AG04449 (cell line): ENCODE data around the gene E2F4.

Source experiments
- CTCF ChIA-PET: fragments of 350-600 bp; formaldehyde crosslinking; extraction: SDS; loops from one replicate; lab custom pipeline; 2021; ENCODE audit warnings: antibody characterized with exemption; lab: Yijun Ruan, JAX
- POLR2A ChIA-PET: fragments of 400-600, 350-600 bp; formaldehyde crosslinking; extraction: SDS; loops from one replicate; lab custom pipeline; 2020; ENCODE audit warnings: antibody characterized with exemption, inconsistent platforms; lab: Yijun Ruan, JAX
- DNase-seq: peaks from one replicate; pipeline ENCODE4 v3.0.0-alpha.2; 2010; ENCODE audit warnings: low read depth, low spot score
- H3K4me3 ChIP-seq: 2 replicates; pipeline ENCODE4 v1.5.1; 2011; ENCODE audit warnings: low read depth, mild to moderate bottlenecking, control low read depth, low read length
- CTCF ChIP-seq: IDR thresholded peaks from one replicate; pipeline ENCODE4 v1.5.1; 2011; ENCODE audit warnings: mild to moderate bottlenecking, moderate library complexity, low read length, control low read depth, inconsistent platforms; ENCODE audit not compliant: insufficient read depth; ENCODE audit errors: missing control alignments

The E2F4 gene

GRCh38 chr16:67163164-67163998 is 28.6 kb upstream of the E2F4 start:
- peak overlapping the region; percentile 42 for H3K4me3 ChIP-seq
- DNase-seq = no peak
- TF ChIP-seq CTCF = no peak
- ChIA-PET POLR2A (interaction anchor here (0.9 to 1.3 kb wide), 2 partner anchors 62 to 156 kb away, joined by 3 read pairs; no protein-coding TSS in a partner anchor), CTCF (interaction anchor here (0.9 to 13.2 kb wide), 9 partner anchors 8 to 268 kb away, joined by 3 to 241 read pairs (median 4); partner anchors contain the start of gene MATCAP1)

GRCh38 chr16:67163999-67164558 is 27.9 kb upstream of the E2F4 start:
- no peak for DNase-seq
- H3K4me3 ChIP-seq = peak overlapping the region; percentile 42
- no peak for TF ChIP-seq CTCF
- ChIA-PET CTCF (interaction anchor here (0.9 to 7.6 kb wide), 4 partner anchors 9 to 192 kb away, joined by 3 to 54 read pairs (median 5); no protein-coding TSS in a partner anchor), POLR2A (interaction anchor here (1.3 kb wide), 1 partner anchor 157 kb away, joined by 3 read pairs; no protein-coding TSS in a partner anchor)

GRCh38 chr16:67164599-67165061 is 27.3 kb upstream of the E2F4 start, which contains the start of gene HSF4:
TSS of gene HSF4 (plus strand) at chr16:67164745. CDS start at chr16:67164812, 67 bp downstream.
- TF ChIP-seq CTCF = no peak
- CTCF ChIA-PET = interaction anchor here (1.1 to 7.6 kb wide), 2 partner anchors 10 to 21 kb away, joined by 5 to 54 read pairs; no protein-coding TSS in a partner anchor
- no peak for DNase-seq
- peak within 1 kb of the TSS; percentile 42 for H3K4me3 ChIP-seq
- POLR2A ChIA-PET = interaction anchor here (1.3 kb wide), 1 partner anchor 157 kb away, joined by 3 read pairs; no protein-coding TSS in a partner anchor

GRCh38 chr16:67165121-67166078 is 26.6 kb upstream of the E2F4 start:
- DNase-seq = no peak
- no peak overlapping the region for H3K4me3 ChIP-seq
- no peak for TF ChIP-seq CTCF
- ChIA-PET CTCF (interaction anchor here (0.8 to 7.6 kb wide), 3 partner anchors 11 to 147 kb away, joined by 3 to 54 read pairs (median 5); no protein-coding TSS in a partner anchor), POLR2A (no interaction called here)

GRCh38 chr16:67166110-67166547 is 25.8 kb upstream of the E2F4 start:
- no peak for TF ChIP-seq CTCF
- CTCF ChIA-PET = interaction anchor here (1.4 to 7.6 kb wide), 2 partner anchors 8 to 11 kb away, joined by 8 to 54 read pairs; no protein-coding TSS in a partner anchor

More at GRCh38 chr16:67166110-67166547, 25.8 kb upstream of the E2F4 start:
- no peak for DNase-seq
- POLR2A ChIA-PET = no interaction called here
- no peak overlapping the region for H3K4me3 ChIP-seq
